Osteoblast (primary cell): ENCODE data around the gene MRNIP. TPM values are rescaled to one million over a fixed set of nuclear protein-coding genes. Genes with fewer than 3 reads are reported as not detected.

Experiments used
- DNase-seq: peaks from one replicate; pipeline ENCODE4 v3.0.0; 2011; ENCODE audit warnings: low spot score, mixed read lengths; ENCODE audit not compliant: insufficient read length; ENCODE audit errors: missing footprints
- H2AFZ ChIP-seq: 2 replicates; pipeline ENCODE4 v1.6.0; 2011; ENCODE audit warnings: mild to moderate bottlenecking, low read length
- H3K27ac ChIP-seq: 2 replicates; pipeline ENCODE4 v1.5.1; 2011; ENCODE audit warnings: mild to moderate bottlenecking, low read depth, low read length, moderate library complexity
- H3K27me3 ChIP-seq: 2 replicates; pipeline ENCODE4 v1.6.0; 2012; ENCODE audit warnings: mild to moderate bottlenecking, control low read depth, inconsistent platforms, low read length, moderate library complexity; ENCODE audit not compliant: insufficient read depth
- H3K36me3 ChIP-seq: 2 replicates; pipeline ENCODE4 v1.5.1; 2011; ENCODE audit warnings: mild to moderate bottlenecking, low read length, control low read depth, moderate library complexity; ENCODE audit not compliant: insufficient read depth
- H3K4me1 ChIP-seq: 2 replicates; pipeline ENCODE4 v1.5.1; 2011; ENCODE audit warnings: mild to moderate bottlenecking, low read length, control low read depth, moderate library complexity; ENCODE audit not compliant: insufficient read depth
- H3K4me2 ChIP-seq: 2 replicates; pipeline ENCODE4 v1.6.0; 2011; ENCODE audit warnings: mild to moderate bottlenecking, low read length; ENCODE audit not compliant: insufficient read depth
- H3K4me3 ChIP-seq: fragments of 200-600 bp; sonication (generic); 3 replicates; pipeline ENCODE4 v1.5.1; 2012; ENCODE audit warnings: mild to moderate bottlenecking, low read length, inconsistent platforms; ENCODE audit not compliant: insufficient read depth
- H3K79me2 ChIP-seq: 2 replicates; pipeline ENCODE4 v1.6.0; 2012; ENCODE audit warnings: mild to moderate bottlenecking, low read length, control low read depth, inconsistent platforms; ENCODE audit not compliant: insufficient read depth
- H3K9me3 ChIP-seq: 2 replicates; pipeline ENCODE4 v1.5.1; 2011; ENCODE audit warnings: low read depth, low read length, control low read depth
- H4K20me1 ChIP-seq: 2 replicates; pipeline ENCODE4 v1.6.0; 2012; ENCODE audit warnings: mild to moderate bottlenecking, low read length, control low read depth; ENCODE audit not compliant: insufficient read depth
- CTCF ChIP-seq: IDR thresholded peaks from 2 replicates; pipeline ENCODE4 v1.5.1; 2011; ENCODE audit warnings: mild to moderate bottlenecking, low read depth, low read length, moderate library complexity; ENCODE audit errors: extremely low read depth
- total RNA-seq: library from RNA; depleted of rRNA; stranded (reverse); fragments of >200 nt; gene quantifications from 2 replicates; pipeline ENCODE4 v1.2.3, GENCODE V29; 2012

The MRNIP gene
- total RNA-seq, 1 donor: 10.1 TPM

GRCh38 chr5:179834120-179834519 lies 24.5 kb downstream of the MRNIP start:
- peaks cover 79% of the 10 kb centered on the region for H3K36me3 ChIP-seq
- H2AFZ ChIP-seq: no peak overlapping the region
- no peaks in the 10 kb centered on the region for H3K9me3 ChIP-seq
- no peak for TF ChIP-seq CTCF
- H3K27ac ChIP-seq: no peak overlapping the region
- H3K4me2 ChIP-seq: no peak overlapping the region
- H3K4me1 ChIP-seq: no peaks in the 10 kb centered on the region
- H3K79me2 ChIP-seq: peaks cover 24% of the 10 kb centered on the region
- no peaks in the 10 kb centered on the region for H3K27me3 ChIP-seq
- H4K20me1 ChIP-seq: peaks cover 43% of the 10 kb centered on the region
- no peak overlapping the region for H3K4me3 ChIP-seq
- peak; percentile 27 for DNase-seq

- peak; percentile 9 for DNase-seq
- no peaks in the 10 kb centered on the region for H3K9me3 ChIP-seq
- peaks cover 83% of the 10 kb centered on the region for H3K36me3 ChIP-seq
- no peak overlapping the region for H3K27ac ChIP-seq
- peaks cover 29% of the 10 kb centered on the region for H3K79me2 ChIP-seq
- no peak overlapping the region for H3K4me2 ChIP-seq
- H2AFZ ChIP-seq: no peak overlapping the region
- no peak overlapping the region for H3K4me3 ChIP-seq
- H4K20me1 ChIP-seq: peaks cover 47% of the 10 kb centered on the region
- no peaks in the 10 kb centered on the region for H3K27me3 ChIP-seq
- no peaks in the 10 kb centered on the region for H3K4me1 ChIP-seq
- TF ChIP-seq CTCF: no peak
Observed at GRCh38 chr5:179833709-179834070, 24.9 kb downstream of the MRNIP start.

DNA sequence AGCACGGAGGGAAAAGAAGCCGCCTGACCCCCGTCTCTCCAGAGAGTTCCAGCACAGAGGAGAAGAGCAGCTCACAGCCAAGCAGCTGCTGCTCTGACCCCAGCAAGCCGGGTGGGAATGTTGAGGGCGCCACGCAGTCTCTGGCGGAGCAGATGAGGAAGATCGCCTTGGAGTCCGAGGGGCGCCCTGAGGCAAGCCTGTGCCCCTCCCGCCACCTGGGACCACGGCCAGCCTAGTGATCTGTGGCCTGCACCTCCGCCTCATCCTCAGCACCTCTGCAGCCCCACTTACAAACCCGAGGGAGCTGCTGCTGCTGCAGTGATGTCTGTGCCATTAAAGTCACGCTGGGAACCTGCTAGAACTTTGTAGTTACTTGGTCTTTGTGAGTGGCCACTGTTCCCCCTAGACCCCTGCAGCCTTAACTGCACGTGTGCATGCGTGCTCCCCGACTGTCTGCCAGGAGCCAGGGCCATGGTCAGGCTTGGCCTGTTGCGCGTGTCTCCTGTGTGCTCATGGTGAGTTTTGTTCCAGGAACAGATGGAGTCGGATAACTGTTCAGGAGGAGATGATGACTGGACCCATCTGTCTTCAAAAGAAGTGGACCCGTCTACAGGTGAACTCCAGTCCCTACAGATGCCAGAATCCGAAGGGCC lies 25.4 kb downstream of the MRNIP start:
- no peak overlapping the region for H3K4me2 ChIP-seq
- no peak overlapping the region for H2AFZ ChIP-seq
- H3K79me2 ChIP-seq: peaks cover 30% of the 10 kb centered on the region
- peaks cover 84% of the 10 kb centered on the region for H3K36me3 ChIP-seq
- TF ChIP-seq CTCF: no peak
- no peaks in the 10 kb centered on the region for H3K9me3 ChIP-seq
- H3K4me1 ChIP-seq: no peaks in the 10 kb centered on the region
- DNase-seq: peak; percentile 36
- no peaks in the 10 kb centered on the region for H3K27me3 ChIP-seq
- H3K27ac ChIP-seq: no peak overlapping the region
- peaks cover 49% of the 10 kb centered on the region for H4K20me1 ChIP-seq
- H3K4me3 ChIP-seq: no peak overlapping the region

DNA sequence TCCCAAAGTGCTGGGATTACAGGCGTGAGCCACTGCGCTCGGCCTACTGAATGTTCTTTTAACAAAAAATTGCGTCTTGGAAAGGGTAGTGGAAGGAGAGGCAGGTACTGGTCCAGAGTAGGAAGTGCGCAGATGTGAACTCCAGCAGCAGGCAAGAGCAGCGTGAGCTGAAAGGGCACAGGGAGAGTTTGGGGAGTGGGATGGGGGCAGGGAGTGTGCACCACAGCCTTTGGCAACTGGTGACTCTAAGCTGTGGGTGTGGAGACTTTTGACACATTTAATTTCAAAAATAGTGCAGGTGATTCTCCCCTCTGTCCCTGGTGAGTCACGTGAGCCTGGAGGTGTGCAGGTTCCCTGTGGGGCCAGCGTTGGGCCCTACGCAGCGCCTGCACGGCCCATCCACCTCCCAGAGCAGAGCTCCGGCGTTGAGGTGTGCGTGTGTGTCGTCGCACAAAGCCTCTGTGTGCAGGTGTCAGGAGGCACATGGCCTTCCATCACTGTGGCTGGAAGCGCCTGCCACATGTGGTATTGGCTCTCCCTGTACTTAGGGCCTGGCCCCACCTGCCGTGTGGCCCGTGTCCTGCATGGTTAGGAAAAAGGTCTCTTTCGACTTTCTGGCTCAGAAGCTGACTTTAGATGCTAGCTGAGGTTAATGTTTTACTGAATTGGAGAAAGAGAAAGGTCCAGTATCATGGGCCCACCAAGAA lies 26.4 kb downstream of the MRNIP start:
- no peak overlapping the region for H3K27ac ChIP-seq
- no peaks in the 10 kb centered on the region for H3K9me3 ChIP-seq
- no peak overlapping the region for H2AFZ ChIP-seq
- peaks cover 83% of the 10 kb centered on the region for H3K36me3 ChIP-seq
- H3K27me3 ChIP-seq: no peaks in the 10 kb centered on the region
- TF ChIP-seq CTCF: no peak
- no peak overlapping the region for H3K4me2 ChIP-seq
- peaks cover 38% of the 10 kb centered on the region for H3K79me2 ChIP-seq
- H3K4me3 ChIP-seq: no peak overlapping the region
- peaks cover 46% of the 10 kb centered on the region for H4K20me1 ChIP-seq
- H3K4me1 ChIP-seq: no peaks in the 10 kb centered on the region
- DNase-seq: peak; percentile 70
